OCI-LY3 (cell line): ENCODE measurements around the gene VAMP4.

Experiments used
- H2AFZ ChIP-seq: fragments of 200-600, 300-600 bp; shearing (Covaris generic); 2 replicates; pipeline ENCODE4 v1.6.0; 2014; ENCODE audit warnings: antibody characterized with exemption, low read depth, low read length
- H3K27ac ChIP-seq: fragments of 200-600, 300-600 bp; sonication (generic); 2 replicates; pipeline ENCODE4 v1.5.1; 2014; ENCODE audit warnings: mild to moderate bottlenecking, low read length, moderate library complexity, mixed read lengths
- H3K27me3 ChIP-seq: fragments of 200-600, 300-600 bp; sonication (generic); 2 replicates; pipeline ENCODE4 v1.6.1; 2014; ENCODE audit warnings: low read depth, low read length, mixed read lengths
- H3K36me3 ChIP-seq: fragments of 200-600, 300-600 bp; sonication (generic); replicated peaks from 2 replicates; pipeline ENCODE3; 2014; ENCODE audit warnings: low read depth, low read length, mixed read lengths
- H3K4me1 ChIP-seq: fragments of 300-600, 200-600 bp; sonication (generic); 2 replicates; pipeline ENCODE4 v1.6.1; 2014; ENCODE audit warnings: low read length, mixed read lengths
- H3K4me2 ChIP-seq: fragments of 200-600, 300-600 bp; sonication (generic); 2 replicates; pipeline ENCODE4 v1.6.1; 2014; ENCODE audit warnings: low read length, mixed read lengths
- H3K4me3 ChIP-seq: fragments of 300-600, 200-600 bp; sonication (generic); 2 replicates; pipeline ENCODE4 v1.5.1; 2014; ENCODE audit warnings: antibody characterized with exemption, mild to moderate bottlenecking, low read length, moderate library complexity
- H3K79me2 ChIP-seq: fragments of 300-600, 200-600 bp; shearing (Covaris generic); 2 replicates; pipeline ENCODE4 v1.6.1; 2014; ENCODE audit warnings: mild to moderate bottlenecking, low read length, mixed read lengths
- H3K9ac ChIP-seq: fragments of 300-600, 200-600 bp; shearing (Covaris generic); 2 replicates; pipeline ENCODE4 v1.6.0; 2014; ENCODE audit warnings: mild to moderate bottlenecking, low read length, moderate library complexity
- H3K9me3 ChIP-seq: fragments of 200-600, 300-600 bp; shearing (Covaris generic); 2 replicates; pipeline ENCODE4 v1.6.1; 2014; ENCODE audit warnings: low read length, mixed read lengths; ENCODE audit not compliant: insufficient read depth
- H4K20me1 ChIP-seq: fragments of 200-600, 300-600 bp; sonication (generic); 2 replicates; pipeline ENCODE4 v1.6.1; 2016; ENCODE audit warnings: low read length, mixed read lengths; ENCODE audit not compliant: insufficient read depth
- EZH2phosphoT487 ChIP-seq: fragments of 200-600 bp; shearing (Covaris generic); IDR thresholded peaks from 2 replicates; pipeline ENCODE4 v1.6.1; 2018; ENCODE audit warnings: antibody characterized with exemption, mixed run types, low read depth
- TF ChIP-seq, protein P1 (sequence below): fragments of 200-600, 300-600 bp; sonication (generic); IDR thresholded peaks from 2 replicates; pipeline ENCODE4 v1.5.1; 2014; ENCODE audit warnings: antibody characterized with exemption, low read length, low read depth

VAMP4 gene

DNA sequence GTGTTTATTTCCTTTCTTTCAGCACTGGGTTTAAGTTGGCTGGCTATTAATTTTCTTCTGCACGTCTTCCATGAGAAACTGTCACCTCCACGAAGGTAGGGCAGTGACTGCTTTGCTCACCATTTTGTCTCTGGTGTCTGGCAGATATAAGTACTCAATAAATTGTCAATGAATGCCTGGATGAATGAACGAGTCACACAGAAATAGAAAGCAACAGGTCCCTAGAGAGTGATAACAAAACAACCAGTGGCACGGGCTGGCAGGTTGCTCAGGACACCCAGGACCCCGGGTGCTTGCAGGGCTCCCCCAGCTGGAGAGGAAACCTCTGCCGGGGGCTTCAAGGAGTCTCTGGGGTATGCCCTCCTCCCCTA is 86.1 kb downstream of the VAMP4 start:
- Histone ChIP-seq H3K36me3 (no peaks in the 10 kb centered on the region), H2AFZ (peak overlapping the region; percentile 96), H3K4me2 (peak overlapping the region; percentile 92), H3K27ac (no peak overlapping the region), H3K4me3 (peak overlapping the region; percentile 75), H3K27me3 (peaks cover 17% of the 10 kb centered on the region; the same call in 1 of the 2 replicates), H3K9me3 (no peaks in the 10 kb centered on the region), H3K4me1 (peaks cover 22% of the 10 kb centered on the region), H3K9ac (peak overlapping the region; percentile 46), H4K20me1 (no peaks in the 10 kb centered on the region), H3K79me2 (no peaks in the 10 kb centered on the region)
- TF ChIP-seq, protein P1, sequence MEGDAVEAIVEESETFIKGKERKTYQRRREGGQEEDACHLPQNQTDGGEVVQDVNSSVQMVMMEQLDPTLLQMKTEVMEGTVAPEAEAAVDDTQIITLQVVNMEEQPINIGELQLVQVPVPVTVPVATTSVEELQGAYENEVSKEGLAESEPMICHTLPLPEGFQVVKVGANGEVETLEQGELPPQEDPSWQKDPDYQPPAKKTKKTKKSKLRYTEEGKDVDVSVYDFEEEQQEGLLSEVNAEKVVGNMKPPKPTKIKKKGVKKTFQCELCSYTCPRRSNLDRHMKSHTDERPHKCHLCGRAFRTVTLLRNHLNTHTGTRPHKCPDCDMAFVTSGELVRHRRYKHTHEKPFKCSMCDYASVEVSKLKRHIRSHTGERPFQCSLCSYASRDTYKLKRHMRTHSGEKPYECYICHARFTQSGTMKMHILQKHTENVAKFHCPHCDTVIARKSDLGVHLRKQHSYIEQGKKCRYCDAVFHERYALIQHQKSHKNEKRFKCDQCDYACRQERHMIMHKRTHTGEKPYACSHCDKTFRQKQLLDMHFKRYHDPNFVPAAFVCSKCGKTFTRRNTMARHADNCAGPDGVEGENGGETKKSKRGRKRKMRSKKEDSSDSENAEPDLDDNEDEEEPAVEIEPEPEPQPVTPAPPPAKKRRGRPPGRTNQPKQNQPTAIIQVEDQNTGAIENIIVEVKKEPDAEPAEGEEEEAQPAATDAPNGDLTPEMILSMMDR, result no peak; the same call in 1 of the 2 replicates
- no peak for TF ChIP-seq EZH2phosphoT487

DNA sequence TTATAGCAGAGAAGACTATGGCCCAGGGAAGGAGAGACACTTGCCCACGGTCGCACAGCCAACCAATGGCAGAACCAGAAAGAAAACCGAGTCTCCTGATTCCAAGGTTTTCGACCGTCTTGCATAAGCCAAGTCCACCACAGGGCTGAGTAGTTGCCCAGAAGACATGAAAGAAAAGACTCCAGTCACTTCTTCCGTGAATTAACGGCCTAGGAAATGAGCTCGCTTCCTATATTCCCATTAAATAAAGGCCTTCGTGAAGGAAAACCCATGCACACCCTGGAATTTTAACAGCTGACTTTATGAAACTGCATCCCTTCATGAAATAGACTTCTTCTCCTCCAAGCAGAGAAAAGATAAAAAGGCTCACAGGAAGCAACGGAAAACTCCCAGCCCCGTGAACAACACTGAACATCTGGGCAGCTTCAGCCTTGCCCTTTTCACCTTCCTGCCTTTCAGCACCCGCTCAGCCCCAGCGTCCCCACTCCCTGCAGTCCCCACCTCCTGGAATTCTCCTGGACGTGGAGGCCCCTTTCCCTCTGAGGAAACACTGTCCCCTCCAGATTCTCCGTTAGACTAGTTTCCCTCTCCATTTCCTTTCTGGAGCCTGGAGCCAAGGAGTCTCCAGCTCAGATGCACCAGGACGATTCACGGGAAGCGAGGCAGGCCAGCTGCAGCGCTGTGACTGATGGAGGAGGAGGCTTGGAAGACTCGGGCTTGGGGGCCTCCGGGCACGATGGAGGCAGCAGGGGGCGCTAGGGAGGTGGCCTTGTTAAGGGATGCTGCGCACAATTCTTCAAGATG is 86.7 kb downstream of the VAMP4 start:
- Histone ChIP-seq H3K36me3 (no peaks in the 10 kb centered on the region), H3K4me2 (peak overlapping the region; percentile 92), H4K20me1 (no peaks in the 10 kb centered on the region), H3K4me3 (peak overlapping the region; percentile 75), H3K79me2 (no peaks in the 10 kb centered on the region), H3K9me3 (no peaks in the 10 kb centered on the region), H3K9ac (peak overlapping the region; percentile 46), H3K27ac (no peak overlapping the region), H3K27me3 (peaks cover 17% of the 10 kb centered on the region; the same call in 1 of the 2 replicates), H3K4me1 (peaks cover 22% of the 10 kb centered on the region), H2AFZ (peak overlapping the region; percentile 96)
- no peak for TF ChIP-seq EZH2phosphoT487
- TF ChIP-seq, protein P1, result peak; percentile 96

DNA sequence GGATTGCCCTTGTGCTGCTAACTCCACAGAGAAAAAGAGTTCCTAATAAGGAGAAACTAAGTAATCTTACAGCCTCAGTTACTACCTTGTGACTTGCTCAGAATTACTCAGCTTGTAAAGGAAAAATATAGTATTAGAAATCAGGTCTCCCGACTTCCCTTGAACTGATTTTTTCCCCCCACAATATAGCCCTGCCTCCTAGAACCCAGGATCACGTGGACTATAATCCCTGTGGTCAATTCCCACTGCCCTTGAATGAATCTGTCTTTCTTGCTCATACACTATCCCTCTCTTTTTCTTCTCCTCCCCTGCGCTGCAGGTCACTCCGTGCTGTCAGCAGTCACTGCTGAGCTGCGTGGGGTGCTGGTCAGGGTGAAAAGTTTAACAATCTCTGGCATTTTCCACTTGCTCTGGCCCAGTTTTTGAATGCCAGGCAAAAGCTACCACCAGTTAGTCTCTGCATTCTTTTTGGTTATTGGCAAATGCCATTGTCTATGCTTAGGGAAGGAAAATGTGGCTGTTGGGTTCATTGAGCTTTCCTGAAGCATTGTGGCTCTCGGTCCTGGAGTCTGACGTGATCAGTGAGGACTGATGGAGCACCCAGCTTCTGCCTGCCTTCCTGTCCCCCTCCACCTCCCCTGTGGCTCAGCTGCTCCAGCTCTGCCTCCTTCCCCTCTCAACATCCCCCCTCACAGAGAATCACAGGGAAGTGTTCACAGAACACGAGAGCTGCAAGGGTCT is 87.5 kb downstream of the VAMP4 start:
- H2AFZ ChIP-seq, result peak overlapping the region; percentile 17; the same call in 1 of the 2 replicates
- TF ChIP-seq, protein P1, result no peak
- no peak for TF ChIP-seq EZH2phosphoT487
- no peak overlapping the region; the same call in 1 of the 2 replicates for H3K4me2 ChIP-seq

DNA sequence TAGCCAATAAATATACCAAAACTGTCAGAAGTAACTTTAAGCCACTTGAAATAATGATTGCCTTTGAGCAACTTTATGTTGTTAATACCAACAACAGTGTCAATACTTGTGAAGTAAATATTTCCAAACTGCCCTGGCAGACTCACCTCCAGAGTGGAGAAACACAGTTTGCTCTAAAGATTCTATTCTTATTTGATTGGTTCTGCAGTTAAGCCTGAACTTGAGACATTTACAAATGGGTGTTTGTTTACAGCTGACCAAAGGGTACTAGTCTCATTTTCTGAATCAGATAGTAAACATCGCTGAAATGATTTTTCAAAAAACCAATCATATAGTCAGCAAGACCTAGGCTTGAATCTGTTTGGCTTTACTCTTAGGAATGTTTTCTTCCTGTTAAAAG is 88.1 kb downstream of the VAMP4 start:
- TF ChIP-seq, protein P1, result no peak
- no peak for TF ChIP-seq EZH2phosphoT487
- H3K27ac ChIP-seq, result no peak overlapping the region
- H2AFZ ChIP-seq, result peak overlapping the region; percentile 17; the same call in 1 of the 2 replicates
- H3K4me3 ChIP-seq, result no peak overlapping the region
- no peak overlapping the region for H3K9ac ChIP-seq
- H3K79me2 ChIP-seq, result no peaks in the 10 kb centered on the region
- H3K4me1 ChIP-seq, result peaks cover 22% of the 10 kb centered on the region
- no peaks in the 10 kb centered on the region for H3K36me3 ChIP-seq
- H4K20me1 ChIP-seq, result no peaks in the 10 kb centered on the region
- H3K9me3 ChIP-seq, result no peaks in the 10 kb centered on the region
- peaks cover 17% of the 10 kb centered on the region; the same call in 1 of the 2 replicates for H3K27me3 ChIP-seq
- no peak overlapping the region for H3K4me2 ChIP-seq

More for the DNA sequence above, 87.5 kb downstream of the VAMP4 start:
- H3K4me3 ChIP-seq, result no peak overlapping the region
- H3K79me2 ChIP-seq, result no peaks in the 10 kb centered on the region
- H3K36me3 ChIP-seq, result no peaks in the 10 kb centered on the region
- peaks cover 17% of the 10 kb centered on the region; the same call in 1 of the 2 replicates for H3K27me3 ChIP-seq
- H3K27ac ChIP-seq, result no peak overlapping the region
- H3K4me1 ChIP-seq, result peaks cover 22% of the 10 kb centered on the region
- no peaks in the 10 kb centered on the region for H4K20me1 ChIP-seq
- H3K9me3 ChIP-seq, result no peaks in the 10 kb centered on the region
- no peak overlapping the region for H3K9ac ChIP-seq
